NCI-H1105 treated with DMSO at 0.1 percent for 48 hours (cell line): ENCODE data around the gene COMMD1.
"Not testable (repeated sequence)": the region's sequence is repeated elsewhere in the genome, so short reads cannot be mapped to it uniquely, and the experiment has no call there.

Experiments used
- DNase-seq: peaks from one replicate; lab custom pipeline; 2025; lab: John Stamatoyannopoulos, UW

The COMMD1 gene

GRCh38 chr2:62074233-62074632, 168.8 kb downstream of the COMMD1 start:
- DNase-seq, result no peak

GRCh38 chr2:62076980-62077638, 171.6 kb downstream of the COMMD1 start:
- DNase-seq, result no peak

GRCh38 chr2:62084801-62085200, 179.3 kb downstream of the COMMD1 start:
- DNase-seq, result peak; percentile 33

DNA sequence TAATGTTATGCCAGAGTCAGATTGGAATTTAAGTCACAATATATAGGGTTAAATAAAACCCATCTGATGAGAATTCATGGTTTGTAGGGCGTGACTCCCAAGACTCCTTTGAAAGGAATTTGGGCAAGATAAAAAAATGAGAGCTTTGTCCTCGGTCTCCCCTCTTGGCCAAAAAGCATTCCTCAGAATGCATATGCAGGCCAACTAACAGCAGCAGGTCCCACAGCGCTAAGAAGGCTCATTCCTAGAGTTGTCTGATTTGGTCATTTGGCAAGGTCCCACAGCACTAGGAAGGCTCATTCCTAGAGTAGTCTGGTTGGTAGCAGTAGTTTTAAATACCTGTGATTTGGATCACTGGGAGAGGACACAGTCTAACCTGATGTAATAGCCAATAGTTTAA, 184.2 kb downstream of the COMMD1 start:
- DNase-seq, result no peak

- no peak for DNase-seq
Measured at GRCh38 chr2:62091471-62091870, 186.0 kb downstream of the COMMD1 start.

DNA sequence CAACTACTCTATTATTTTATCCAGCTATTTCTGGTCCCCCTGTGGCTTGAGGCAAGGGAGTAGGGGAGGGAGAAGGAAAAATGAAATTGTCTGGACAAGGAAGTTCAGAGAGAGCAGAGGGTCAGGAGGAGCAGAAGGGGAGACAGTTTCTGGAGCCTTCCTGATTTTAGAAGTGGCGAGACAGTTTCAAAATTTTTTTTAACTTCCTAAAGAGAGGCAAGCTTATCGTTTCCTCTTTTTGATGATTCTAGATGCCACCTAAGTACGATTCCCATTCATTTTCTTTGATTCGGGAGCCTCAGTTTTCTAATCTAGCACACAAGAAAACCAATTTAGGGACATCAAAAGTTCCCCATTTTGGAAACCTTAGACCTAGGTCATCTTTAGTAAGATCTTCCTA, 193.6 kb downstream of the COMMD1 start:
- DNase-seq, result no peak

GRCh38 chr2:62099523-62100175, 194.2 kb downstream of the COMMD1 start:
- no peak for DNase-seq

- no peak for DNase-seq
Measured at GRCh38 chr2:62101886-62102285, 196.4 kb downstream of the COMMD1 start.

DNA sequence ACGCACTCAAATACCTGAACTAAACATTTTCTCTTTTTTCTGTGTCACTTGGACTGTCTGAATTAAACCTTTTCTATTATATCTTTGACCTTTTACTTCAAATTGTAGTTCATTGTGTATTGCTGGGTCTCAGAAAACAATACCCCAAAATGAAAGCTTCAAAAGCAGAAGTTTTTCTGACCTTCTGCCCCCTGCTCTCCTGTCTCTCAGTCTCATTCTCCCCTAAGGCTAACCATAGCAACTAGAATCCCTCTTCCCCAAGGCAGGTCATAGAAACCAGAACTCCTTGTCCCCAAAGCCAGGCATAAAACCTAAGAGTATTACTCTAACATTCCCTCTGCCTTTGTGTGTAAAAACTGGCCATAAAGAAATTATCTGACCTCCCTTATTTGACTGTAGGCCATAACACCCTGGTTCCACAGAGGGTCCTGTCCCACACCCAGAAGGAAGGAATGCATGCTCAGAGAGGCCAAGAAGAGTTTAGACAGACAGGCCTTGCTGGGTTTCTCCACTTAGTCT, 197.0 kb downstream of the COMMD1 start:
- no peak for DNase-seq

DNA sequence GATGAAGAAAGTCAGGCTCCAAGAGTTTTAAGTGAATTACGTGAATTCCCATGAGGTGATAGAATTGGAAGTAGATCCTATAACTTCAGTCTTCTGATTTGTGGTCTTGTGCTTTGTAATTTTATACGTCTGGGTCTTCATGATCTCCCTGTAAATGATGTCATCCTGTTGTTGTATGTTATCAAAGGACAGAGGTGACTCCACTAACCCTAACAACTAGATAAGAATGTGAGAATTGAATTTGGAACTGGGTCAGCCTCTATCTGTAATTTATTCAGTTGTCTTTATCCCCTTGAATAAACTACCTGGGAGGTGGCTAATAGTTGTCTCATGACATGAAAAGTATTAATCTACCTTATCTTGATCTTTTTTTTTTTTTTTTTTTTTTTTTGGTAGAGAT, 204.1 kb downstream of the COMMD1 start:
- no peak for DNase-seq

- no peak for DNase-seq
Measured at GRCh38 chr2:62110415-62111025, 205.0 kb downstream of the COMMD1 start.

DNA sequence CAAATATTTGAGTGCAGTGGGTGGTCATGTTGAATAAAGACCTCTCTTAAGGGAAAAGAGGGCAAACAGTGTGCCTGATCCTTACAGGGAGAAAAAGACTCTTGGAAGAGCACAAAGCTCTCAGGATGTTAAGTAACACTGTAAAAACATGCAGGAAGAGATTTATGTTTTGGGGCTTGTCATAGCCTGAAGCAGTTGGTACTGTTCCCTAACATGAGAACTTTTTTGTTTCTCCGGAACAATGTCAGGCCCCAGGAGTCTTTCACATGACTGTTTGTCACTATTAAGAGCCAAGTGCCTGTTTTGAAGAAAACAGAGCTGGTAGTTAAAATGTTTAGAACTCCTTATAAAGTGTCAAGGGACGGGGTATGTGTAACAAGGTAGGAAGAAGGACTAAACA, 206.7 kb downstream of the COMMD1 start:
- no peak for DNase-seq

GRCh38 chr2:62114564-62114963, 209.1 kb downstream of the COMMD1 start:
- no peak for DNase-seq

- DNase-seq, result no peak
Measured at GRCh38 chr2:62116983-62117382, 211.5 kb downstream of the COMMD1 start.

DNA sequence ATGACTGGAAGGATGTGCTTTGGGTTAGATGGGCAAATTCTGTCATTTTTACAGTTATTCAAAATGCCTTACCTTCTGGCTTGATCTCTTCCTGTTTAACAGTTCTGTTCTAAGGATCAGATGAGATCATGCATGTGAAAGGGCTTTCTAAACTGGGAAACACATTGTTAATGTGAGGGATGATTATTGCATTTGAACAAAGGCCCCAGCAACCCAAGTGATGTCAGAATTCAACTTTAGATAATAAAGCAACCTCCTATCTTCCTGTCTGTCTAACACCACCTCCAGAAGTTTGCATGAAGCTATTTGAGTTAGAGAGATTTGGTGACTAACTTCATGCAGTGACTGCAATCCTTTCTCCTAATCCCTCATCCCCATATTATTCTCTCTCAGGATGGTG, 212.7 kb downstream of the COMMD1 start:
- no peak for DNase-seq

DNA sequence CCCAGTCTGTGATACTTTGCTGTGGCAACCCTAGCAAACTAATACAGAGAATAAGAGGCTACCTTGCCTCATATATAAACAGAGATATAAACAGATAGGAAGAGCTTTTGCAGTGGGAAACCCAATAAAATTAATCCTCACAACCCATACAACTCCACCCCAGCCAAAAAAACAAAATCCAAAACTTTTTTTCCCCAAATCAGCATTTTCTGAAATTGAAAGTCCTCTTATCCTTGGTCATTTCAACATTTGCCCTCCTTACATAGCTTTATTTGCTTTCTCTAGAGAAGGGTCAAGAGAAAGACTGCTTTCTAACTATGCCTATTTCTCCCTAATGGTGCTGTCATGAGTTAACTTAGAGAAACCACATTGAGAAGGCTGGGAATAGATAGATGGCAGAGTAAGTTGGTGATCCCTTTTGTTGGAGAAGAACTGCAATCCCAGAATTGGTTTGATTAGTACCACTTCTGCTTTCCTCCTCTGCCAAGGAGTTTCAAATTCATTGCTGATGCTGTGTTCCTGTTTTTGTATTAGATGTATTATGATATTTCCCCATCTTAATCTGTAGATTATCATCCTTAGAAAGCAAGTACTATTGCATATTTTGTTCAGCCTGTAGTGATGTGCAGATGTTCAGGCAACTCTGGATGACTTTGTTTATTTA, 214.0 kb downstream of the COMMD1 start:
- no peak for DNase-seq

- DNase-seq, result not testable (repeated sequence)
Measured at GRCh38 chr2:62126239-62126638, 220.8 kb downstream of the COMMD1 start.

DNA sequence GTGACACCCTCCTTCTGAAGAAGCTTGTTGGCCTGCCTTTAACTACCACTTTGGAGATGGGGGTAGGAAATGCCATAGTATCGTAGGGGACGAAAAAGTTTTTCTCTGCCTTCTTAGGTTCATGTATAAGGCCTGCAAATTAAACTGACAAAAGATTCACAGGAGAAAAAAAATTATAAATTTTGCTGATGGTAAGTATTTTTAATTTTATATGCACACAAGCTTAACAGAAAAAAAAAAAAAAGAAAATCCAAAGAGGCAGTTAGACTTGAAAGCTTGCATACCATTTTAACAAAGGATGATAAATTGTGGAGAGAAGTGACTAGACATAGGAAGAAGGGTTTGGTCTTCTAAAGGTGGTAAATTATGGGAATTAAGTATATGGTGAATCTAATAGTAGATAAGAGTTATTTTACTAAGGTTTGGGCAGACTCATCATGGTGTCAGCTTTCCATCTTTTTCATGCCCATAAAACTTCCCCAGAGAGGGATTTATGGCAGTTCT, 227.9 kb downstream of the COMMD1 start:
- no peak for DNase-seq

GRCh38 chr2:62136956-62137830, 231.7 kb downstream of the COMMD1 start:
- DNase-seq, result no peak

GRCh38 chr2:62140426-62141141, 235.1 kb downstream of the COMMD1 start:
- DNase-seq, result no peak
